H4 (cell line): ENCODE results near the gene NTN5. TPM values are rescaled to one million over a fixed set of nuclear protein-coding genes. Genes with fewer than 3 reads are reported as not detected.
A peak's percentile ranks its signal among the peaks of the same experiment; 100 is the strongest.
"Not testable (repeated sequence)": the region's sequence is repeated elsewhere in the genome, so short reads cannot be mapped to it uniquely, and the experiment has no call there.

Source experiments
- DNase-seq: peaks from one replicate; pipeline ENCODE4 v3.0.0-alpha.2; 2015; ENCODE audit warnings: low spot score
- total RNA-seq: library from RNA; depleted of rRNA; stranded (reverse); fragments of >200 nt; shearing (Covaris generic); gene quantifications from 2 replicates; pipeline ENCODE4 v1.2.3, GENCODE V29; 2014; rRNA removed

NTN5 gene, protein sequence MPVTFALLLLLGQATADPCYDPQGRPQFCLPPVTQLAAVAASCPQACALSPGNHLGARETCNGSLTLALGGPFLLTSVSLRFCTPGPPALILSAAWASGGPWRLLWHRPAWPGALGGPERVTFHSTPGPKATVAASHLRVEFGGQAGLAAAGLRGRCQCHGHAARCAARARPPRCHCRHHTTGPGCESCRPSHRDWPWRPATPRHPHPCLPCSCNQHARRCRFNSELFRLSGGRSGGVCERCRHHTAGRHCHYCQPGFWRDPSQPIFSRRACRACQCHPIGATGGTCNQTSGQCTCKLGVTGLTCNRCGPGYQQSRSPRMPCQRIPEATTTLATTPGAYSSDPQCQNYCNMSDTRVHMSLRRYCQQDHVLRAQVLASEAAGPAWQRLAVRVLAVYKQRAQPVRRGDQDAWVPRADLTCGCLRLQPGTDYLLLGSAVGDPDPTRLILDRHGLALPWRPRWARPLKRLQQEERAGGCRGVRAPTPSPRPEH
- 0.58 TPM in 1 of 2 replicates, not detected in the other for total RNA-seq

DNA sequence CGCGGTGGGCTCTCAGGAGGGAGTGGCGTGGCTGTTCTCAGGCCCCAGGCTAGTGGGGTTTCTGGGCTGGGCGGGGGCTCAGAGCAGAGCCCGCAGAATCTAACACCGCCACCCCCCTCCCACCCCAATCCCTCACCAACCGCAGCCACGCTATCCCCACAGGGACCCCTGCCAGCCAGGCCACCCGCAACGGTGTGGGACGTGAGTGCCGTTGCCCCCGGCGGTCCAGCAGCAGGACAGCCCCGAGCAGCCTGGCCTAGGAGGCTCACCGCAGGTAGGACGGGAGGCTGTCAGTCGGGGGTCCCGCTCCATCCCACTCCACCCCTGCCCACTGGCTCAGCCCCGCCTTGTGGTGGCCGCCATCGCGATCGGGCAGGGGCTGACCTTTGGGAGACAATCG is at the start of gene NTN5:
NTN5 (minus strand) TSS at position 24 of the 400 bp plus-strand sequence. CDS start 2,031 bp downstream, outside the sequence.
- no peak for DNase-seq

DNA sequence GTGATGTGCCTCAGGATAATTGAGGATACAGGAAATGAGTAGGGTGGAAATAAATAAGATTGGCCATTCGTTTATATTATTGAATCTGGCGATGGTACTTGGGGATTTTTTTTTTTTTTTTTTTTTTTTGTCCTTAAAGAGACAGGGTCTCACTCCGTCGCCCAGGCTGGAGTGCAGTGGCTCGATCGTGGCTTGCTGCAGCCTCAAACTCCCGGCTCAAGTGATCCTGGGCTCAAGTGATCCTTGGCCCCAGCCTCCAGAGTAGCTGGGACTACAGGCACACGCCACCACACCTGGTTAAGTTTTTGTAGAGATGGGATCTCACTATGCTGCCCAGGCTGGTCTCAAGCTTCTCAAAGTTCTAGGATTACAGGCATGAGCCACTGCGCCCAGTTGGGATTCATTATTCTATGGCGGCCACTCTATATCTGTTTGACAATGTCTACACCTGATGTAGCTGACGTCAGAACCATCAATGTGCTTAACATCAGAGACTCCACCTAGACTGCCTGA is 49.4 kb upstream of the NTN5 start:
- no peak for DNase-seq

DNA sequence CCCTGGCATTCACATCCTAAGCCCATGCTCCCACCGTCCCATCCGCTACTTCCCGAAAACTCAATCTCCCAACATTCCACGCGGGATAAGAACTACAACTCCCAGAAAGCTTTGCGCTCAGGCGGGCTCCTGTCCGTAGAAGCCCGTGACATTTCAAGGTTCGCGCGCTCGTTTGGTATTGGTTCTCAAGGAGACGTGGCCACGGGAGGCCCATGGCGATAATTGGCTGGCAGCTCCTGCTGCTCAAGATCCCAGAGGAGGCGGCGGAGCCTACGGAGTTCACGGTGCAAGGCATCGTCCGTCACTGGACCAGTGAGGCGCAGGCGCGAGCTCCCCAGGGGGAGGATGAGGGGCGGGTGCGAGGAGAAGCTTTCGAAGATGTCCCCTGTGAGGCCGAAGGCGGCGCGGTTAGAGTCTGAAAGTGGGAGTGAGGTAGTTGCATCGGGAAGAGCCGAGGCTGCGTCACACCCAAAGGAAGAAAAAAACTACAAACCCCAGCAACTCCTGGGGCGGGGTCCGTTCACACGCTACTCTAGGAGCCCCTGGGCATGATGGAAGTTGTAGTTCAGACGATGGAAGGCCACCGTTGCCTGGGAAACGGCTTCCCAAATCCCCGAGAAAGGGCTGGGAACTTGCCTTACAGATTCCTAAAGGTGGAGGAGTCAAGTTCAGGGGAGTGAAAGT is 47.9 kb upstream of the NTN5 start:
- DNase-seq: peak; percentile 100

DNA sequence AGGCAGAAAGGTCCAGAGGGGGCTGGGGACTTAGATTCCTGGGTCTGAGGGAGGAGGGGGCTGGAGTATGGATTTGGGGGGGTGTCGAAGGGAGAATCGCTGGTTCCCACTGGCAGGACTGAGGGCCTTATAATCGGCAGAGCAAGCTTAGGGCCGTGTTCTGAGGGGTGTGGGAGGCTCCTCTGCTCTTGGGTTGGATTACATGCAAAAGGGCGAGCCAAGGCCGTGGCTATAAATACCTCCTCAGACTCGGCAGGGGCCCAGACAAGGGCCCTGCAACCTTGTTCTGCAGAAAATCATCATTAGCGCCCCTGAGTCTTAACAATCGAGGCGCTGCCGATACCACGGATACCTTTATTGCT is 47.4 kb upstream of the NTN5 start:
- DNase-seq: no peak

DNA sequence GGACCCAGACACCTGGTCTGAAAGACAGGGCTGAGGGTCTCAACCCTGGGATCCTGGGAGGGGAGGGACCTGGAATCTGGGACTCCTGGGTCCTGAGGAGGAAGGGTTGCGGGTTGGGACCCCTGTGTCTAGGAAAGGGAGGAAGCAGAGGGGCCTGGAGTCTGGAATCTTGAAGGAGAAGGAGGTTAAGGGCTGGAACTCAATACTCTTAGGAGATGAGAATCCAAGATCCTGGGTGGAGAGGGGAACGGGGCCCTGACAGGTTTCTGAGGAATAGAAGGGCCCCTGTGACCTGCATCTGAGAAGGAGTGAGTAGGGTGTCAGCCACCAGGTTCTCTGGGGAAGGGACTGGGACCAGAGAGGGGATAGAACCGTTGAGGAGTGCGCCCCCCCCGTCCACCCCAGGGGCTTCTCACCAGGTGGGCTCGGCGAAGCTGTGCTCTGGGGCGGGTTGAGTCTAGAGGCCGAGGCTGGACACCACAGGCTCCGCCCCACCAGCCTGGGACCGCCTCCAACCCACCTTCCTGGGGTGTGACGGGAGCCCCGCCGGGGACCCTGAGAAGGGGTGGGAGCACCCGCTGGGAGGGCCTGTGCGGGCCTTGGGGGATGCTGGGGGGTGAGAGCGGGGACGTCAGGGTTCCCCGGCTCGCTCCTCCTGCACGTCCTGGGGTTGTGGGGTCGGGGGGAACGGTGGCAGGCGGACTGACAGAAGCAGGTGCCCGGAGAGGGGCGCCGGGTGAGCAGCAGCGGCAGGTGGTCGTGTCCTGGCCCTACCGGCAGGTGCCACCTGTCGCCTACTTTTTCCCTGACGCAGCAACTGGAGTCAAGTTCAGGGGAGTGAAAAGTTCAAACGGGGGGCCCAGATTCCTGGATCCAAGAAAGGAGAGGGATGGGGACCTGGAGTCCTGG is 46.7 kb upstream of the NTN5 start, which contains the start of gene MAMSTR:
MAMSTR (minus strand) TSS at position 463 of the 909 bp plus-strand sequence. CDS start 694 bp downstream, outside the sequence.
- DNase-seq: no peak

DNA sequence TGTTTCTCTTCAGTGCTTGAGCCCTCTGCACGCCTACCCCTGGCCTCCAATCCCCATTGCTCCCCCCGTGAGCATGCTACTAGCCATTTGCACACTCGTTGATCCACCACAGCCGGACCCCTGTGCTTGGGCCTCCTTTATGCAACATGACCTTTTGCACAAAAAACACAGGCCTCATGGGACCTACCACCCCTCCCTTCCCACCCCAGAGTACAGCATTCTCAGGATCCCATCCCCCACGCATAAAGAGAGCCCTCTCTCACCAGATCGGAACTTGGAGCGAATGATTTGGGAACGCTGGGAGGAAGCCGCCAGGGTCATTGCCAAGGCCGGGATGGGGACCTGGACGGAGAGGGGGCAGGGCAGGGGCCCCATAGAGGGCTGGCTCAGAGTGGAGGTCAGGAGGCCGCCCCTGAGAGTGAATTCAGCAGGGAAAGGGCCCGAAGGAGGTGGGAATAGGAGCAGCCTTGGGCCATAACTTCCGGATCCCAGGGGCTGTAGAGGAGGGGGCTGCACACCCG is 46.0 kb upstream of the NTN5 start:
- DNase-seq: no peak

DNA sequence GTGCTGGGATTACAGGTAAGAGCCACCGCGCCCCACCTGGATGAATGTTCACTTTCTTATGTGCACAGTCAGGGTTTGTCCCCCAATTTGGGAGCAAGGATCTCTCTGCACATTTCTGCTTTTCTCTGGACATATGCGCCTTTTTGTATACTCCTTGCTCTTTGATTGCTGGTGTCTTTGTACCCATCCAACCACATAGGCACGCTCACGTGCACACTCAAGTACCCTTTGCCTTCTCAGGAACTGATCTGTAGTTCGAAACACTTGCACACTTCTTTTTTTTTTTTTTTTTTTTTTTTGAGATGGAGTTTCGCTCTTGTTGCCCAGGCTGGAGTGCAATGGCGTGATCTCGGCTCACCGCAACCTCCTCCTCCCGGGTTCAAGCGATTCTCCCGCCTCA is 45.3 kb upstream of the NTN5 start:
- not testable (repeated sequence) for DNase-seq

DNA sequence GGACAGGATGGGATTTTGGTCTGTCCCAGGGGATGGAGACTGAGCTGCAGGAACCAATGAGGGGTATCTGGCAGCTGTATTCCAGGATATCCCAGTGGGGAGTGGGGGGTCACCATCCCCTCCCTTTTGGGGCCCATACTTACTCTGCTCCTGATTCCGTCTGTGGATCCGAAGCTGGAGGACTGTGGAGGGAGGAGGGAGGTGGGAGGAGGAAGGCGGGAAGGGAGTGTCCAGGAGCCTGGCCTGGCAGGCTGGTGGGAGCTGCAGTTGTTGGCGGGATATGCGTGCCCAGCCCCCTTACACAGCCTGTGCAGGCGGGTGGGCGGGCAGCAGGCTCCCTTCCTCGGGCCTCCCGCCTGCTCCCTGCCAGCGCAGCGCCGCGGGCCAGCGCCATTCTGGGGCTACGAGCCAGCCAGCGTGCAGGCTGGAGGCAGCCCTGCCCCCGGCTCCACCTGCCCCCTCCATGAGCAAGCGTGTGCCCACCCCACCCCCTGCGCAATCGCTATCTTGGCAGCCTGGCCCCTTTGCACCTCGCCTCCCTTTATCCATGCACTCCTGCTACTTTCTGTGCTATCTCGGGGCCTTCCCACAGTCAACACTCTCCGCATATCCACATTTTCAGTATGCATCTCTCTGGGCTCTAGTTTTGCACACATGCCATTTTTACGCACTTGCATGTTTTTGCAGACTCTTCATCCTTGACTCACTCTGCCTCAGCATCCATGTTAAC is 43.9 kb upstream of the NTN5 start:
- DNase-seq: peak; percentile 46

DNA sequence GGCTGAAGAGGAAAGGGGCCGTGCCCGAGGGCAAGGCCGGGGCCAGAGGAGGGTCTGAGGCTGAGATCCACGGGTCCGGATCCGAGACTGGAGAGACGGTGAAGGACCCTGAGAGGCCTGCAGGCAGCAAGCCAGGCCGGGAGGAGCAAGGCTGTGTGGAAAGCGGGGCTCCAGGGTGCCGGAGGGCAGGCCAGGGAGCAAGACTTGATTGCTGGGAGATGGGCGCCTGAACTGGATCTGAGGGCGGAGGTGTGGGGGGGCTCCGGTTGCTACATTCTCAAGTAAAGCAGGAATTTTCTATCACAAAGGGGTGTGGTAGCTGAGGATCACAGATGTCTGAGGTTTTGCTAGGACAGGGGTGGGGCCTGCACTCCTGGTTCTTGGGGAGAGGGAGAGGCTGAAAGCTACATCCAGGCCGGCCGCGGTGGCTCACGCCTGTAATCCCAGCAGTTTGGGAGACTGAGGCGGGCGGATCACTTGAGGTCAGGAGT is 42.9 kb upstream of the NTN5 start:
- no peak for DNase-seq

DNA sequence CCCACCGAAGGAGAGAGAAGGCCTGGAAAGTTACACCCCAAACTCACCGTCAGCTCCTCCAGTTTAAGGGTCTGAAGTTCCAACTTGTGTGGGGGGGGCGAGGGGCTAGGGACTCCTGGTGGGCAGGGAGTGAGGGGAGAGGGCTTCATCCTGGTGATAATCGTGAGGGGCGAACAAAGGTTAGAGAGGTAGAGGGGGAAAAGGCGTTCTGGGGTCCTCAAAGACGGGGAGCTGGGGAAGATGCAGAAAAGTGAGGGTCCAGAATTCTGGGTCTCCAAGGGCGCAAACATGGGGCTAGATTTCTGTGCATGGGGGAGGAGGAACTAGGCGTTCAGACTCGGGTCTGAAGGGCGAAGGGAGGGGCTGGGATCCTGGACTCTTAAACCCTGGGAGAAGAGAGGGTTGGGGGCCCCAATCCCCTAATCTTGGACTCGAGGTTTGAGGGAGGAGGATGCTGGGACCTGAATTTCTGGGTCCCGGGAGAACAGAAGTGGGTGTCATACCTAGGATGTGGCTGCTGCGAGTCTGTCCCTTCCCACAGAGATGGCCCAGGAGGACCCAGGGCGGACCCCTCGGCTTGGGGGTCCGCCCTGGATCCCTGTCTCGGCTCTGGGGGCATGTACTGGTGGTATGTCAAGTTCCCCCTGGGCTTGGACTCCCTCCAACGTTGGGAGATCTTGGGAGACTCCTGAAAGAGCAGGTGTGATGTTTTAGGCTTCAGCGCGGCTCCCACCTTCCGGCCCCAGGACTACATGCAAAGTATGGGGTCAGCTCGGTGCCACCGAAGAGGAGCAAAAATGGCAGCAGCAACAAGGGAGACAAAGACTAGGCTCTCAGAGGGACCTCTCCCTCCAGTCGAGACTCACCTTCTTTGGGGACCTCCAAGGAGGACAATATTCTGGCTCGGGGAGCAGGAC is 42.2 kb upstream of the NTN5 start:
- no peak for DNase-seq

DNA sequence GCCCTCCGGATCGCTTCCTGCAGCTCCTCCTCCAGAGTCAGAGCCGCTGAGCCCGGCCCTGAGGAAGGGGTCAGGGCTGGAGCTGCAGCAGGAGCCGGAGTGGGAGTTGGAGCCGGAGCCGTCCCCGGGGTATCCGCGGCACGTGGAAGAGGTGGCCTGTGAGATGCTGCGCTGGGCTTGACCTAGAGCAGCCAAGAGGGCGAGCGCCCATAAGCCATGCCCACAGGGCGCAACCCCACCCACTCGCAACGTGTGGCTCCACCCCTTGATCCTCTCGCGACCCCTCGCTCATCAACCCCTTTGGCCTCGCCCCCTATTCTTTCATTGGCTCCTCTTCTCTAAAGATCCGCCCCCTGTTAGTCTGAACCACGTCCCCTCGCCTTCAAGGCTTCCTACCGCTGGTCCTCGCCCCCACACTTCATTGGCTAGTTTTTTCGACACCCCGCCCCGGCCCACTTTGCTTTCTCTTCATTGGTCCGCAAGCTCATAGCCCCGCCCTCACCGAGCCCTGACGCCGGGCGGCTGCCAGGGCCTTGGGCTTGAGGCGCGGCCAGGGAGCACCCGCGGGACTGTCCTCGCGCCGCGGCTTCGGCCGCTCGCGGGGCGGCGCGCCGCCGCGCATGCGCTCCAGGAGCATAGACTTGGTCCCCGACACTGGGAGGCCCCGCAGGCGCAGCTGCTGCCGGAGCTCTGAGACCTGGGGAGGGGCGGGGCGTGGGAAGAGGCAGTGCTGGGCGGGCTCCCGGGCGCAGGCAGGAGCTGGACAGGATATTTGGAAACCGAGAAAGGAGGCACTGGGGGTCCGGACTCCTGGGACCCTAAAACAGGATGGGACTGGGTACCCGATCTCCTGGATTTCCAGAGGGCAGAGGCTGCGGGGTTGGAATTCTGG is 41.3 kb upstream of the NTN5 start:
- peak; percentile 100 for DNase-seq

DNA sequence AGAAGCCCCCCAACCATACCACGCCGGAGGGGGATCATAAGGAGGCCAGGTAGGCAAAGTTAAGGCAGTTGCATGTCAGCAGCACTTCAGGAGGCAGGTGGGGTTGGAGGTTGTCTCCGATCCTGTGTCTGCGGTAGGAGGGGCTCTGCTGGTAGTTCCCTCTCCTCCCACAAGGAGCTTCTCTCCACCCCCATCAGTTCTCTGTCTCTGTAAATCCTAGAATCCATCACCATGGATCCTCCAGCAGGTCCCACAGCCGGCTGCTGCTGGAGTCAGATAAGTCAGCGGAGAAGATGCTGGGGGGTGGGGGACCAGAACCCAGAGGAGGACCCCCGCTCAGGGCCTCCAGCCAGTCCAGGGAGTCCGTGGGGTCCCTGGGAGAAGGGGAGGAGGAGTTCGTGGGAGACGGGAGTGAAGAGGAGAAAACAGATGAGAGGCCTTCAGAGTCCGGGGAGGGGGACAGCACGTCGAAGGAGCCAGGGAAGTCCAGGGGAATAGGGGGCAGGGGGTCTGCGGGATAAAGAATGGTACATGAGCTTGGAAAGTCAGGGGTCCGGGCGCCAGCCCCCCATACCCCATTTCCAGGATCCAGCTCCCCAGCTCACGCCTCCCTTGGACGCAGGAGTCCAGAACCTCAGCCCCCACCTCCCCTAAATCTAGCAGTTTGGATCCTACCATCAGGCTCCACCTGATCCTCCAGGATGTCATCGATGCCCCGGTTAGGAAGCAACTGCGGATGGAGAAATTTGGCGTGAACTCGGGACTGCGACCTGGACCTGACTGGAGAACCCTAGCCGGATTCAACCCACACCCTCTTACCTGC is 40.4 kb upstream of the NTN5 start:
- no peak for DNase-seq

DNA sequence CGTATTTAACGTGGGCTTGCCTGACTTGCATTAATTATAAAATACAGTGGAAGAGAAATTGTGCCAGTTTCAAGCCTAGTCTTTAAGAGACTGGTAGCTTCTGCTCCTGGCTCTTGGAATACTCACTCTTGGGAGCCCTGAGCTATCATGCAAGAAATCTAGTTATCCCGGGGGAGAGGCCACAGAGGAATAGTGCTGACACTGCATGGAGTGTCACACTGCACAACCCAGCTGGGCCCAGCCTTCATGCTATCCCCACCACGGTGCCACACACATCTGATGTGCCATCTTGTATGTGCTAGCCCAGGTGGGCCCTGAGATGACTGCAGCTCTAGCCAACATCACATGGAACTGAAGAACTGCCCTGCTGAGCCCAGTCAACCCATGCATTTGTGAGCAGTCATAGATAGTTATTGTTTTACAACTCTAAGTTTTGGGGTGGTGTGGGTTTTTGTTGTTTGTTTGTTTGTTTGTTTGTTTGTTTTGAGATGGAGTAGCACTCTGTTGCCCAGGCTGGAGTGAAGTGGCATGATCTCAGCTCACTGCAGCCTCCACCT is 38.4 kb upstream of the NTN5 start:
- DNase-seq: no peak

DNA sequence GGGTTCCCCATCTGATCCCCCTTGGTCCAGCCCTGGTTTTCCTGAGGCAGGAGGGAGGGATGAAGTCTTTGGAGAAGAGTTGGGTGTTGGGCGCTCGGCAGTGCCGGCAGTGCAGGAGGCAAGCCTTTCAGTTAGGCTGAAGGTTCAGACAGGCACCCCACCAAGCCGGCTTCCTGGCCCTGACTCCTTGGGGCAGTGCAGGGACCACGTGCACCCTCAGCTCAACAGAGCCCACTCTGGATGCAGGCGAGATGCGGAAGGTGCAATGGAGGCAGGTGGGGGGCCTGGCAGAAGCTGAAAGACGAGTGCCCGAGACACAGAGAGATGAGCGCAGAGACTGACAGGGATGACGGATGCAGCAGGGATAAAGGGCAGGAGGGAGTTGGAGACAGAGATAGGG is 35.7 kb upstream of the NTN5 start:
- DNase-seq: no peak

DNA sequence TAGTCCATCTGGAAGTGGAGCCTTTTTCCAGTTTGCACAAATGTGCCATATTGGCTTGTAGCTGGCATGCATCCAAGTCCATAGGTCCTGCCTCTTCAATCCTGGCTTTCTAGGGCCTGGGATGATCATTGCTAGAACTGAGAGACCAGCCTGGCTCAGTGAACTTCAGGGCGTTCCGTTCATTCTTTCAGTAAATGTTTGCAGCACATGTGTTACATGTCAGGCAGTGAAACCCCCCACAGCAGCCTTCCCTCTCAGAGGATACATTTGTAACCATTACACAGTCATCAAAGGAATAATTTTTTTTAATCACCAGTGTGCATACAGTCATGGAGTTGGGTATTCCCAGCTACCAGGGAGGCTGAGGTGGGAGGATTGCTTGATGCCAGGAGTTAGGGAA is 32.6 kb upstream of the NTN5 start:
- DNase-seq: no peak

DNA sequence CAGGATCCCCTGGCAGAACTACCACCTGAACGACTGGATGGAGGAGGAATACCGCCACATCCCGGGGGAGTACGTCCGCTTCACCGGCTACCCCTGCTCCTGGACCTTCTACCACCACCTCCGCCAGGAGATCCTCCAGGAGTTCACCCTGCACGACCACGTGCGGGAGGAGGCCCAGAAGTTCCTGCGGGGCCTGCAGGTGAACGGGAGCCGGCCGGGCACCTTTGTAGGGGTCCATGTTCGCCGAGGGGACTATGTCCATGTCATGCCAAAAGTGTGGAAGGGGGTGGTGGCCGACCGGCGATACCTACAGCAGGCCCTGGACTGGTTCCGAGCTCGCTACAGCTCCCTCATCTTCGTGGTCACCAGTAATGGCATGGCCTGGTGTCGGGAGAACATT is 30.5 kb upstream of the NTN5 start:
- DNase-seq: no peak

DNA sequence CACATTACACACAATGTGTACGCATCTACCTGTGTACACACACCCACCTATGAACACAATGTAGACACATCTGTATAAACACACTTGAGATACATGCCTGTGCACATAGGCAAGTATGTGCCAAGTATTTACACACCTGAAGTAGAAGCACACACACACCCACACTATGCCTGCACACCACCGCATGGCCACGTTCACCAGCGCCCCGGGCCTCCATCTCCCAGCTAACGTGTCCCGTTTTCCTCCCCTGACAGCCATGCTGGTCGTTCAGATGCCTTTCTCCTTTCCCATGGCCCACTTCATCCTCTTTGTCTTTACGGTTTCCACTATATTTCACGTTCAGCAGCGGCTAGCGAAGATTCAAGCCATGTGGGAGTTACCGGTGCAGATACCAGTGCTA is 29.9 kb upstream of the NTN5 start:
- DNase-seq: no peak
